VCaP (cell line): ENCODE measurements around the gene RBM38.
A peak's percentile ranks its signal among the peaks of the same experiment; 100 is the strongest.

Experiments used
- H3K27ac ChIP-seq: fragments of 450-650 bp; 2 replicates; pipeline ENCODE4 v1.5.1; 2017
- CTCF ChIP-seq: fragments of 450-650 bp; conservative IDR thresholded peaks from 2 replicates; pipeline ENCODE4 v1.5.1; 2017; ENCODE audit warnings: mild to moderate bottlenecking, moderate library complexity

Gene RBM38

GRCh38 chr20:57435105-57435497, 43.9 kb downstream of the RBM38 start:
- H3K27ac ChIP-seq, result no peak overlapping the region
- no peak for TF ChIP-seq CTCF

- no peak overlapping the region for H3K27ac ChIP-seq
- TF ChIP-seq CTCF, result no peak
Measured at GRCh38 chr20:57435498-57436222, 44.5 kb downstream of the RBM38 start.

GRCh38 chr20:57436223-57436545, 45.0 kb downstream of the RBM38 start:
- no peak overlapping the region for H3K27ac ChIP-seq
- no peak for TF ChIP-seq CTCF

DNA sequence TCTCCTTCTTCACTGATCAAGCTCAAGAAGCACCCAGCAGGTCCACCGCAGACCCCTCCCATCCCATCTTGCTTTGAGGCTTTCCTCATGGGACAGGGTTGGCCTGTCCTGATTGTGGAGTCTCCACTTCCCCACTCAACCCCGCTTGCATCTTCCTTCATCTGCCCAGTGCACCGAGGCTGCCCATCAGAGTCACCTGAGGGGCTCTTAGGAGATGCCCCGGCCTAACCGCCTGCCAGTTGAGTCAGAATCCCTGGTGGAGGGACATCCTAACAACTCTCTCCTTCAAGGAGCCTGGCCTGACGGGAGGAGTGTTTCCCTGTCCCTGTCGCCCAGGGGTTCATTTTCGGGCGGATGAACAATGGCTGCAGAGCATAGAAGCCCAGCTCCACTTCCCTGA, 46.1 kb downstream of the RBM38 start:
- no peak overlapping the region for H3K27ac ChIP-seq
- no peak for TF ChIP-seq CTCF

GRCh38 chr20:57437672-57438330, 46.6 kb downstream of the RBM38 start:
- TF ChIP-seq CTCF, result no peak

GRCh38 chr20:57438552-57438951, 47.4 kb downstream of the RBM38 start:
- H3K27ac ChIP-seq, result peak overlapping the region; percentile 74; the same call in 1 of the 2 replicates
- TF ChIP-seq CTCF, result no peak

More at GRCh38 chr20:57437672-57438330, 46.6 kb downstream of the RBM38 start:
- no peak overlapping the region for H3K27ac ChIP-seq

- peak overlapping the region; percentile 74 for H3K27ac ChIP-seq
- no peak for TF ChIP-seq CTCF
Measured at GRCh38 chr20:57439432-57439831, 48.2 kb downstream of the RBM38 start.
